Measurements from ENCODE around the gene RAB19.
A peak's percentile ranks its signal among the peaks of the same experiment; 100 is the strongest.
"Not testable (repeated sequence)": the region's sequence is repeated elsewhere in the genome, so short reads cannot be mapped to it uniquely, and the experiment has no call there.

RAB19 gene

GRCh38 chr7:140453273-140453672 is 49.4 kb downstream of the RAB19 start:
- Histone ChIP-seq H3K36me3 (ENCODE audit: control insufficient read depth in 2 of 2, insufficient read depth in 1 of 2, low read length in 2 of 2) (peaks cover 0 to 47% of the 10 kb centered on the region in 2 experiments; a peak in 1 of 3 replicates), H3K9me3 (ENCODE audit: control insufficient read depth, insufficient read depth, low read depth, low read length) (no peaks in the 10 kb centered on the region), H3K4me3 (ENCODE audit: low read depth, low read length) (no peak overlapping the region), H3K27ac (ENCODE audit: extremely low read depth, low read depth, low read length) (no peak overlapping the region), H3K4me1 (ENCODE audit: control insufficient read depth, insufficient read depth, low read length) (no peaks in the 10 kb centered on the region)
- ChIA-PET POLR2A (no interaction called here), CTCF (interaction anchor here (2.3 kb wide), 1 partner anchor 10 kb away, joined by 6 read pairs; no protein-coding TSS in a partner anchor)
- TF ChIP-seq ZNF785 (tag by site-specific recombination; IDR thresholded peaks at IDR 0.05), result no peak

- peaks cover 0 to 55% of the 10 kb centered on the region in 2 experiments; a peak in 1 of 3 replicates for H3K36me3 ChIP-seq (ENCODE audit: control insufficient read depth in 2 of 2, insufficient read depth in 1 of 2, low read length in 2 of 2)
- H3K27ac ChIP-seq (ENCODE audit: extremely low read depth, low read depth, low read length); H3K4me1 ChIP-seq (ENCODE audit: control insufficient read depth, insufficient read depth, low read length); POLR2A ChIA-PET; H3K4me3 ChIP-seq (ENCODE audit: low read depth, low read length); H3K9me3 ChIP-seq (ENCODE audit: control insufficient read depth, insufficient read depth, low read depth, low read length): not testable (repeated sequence)
- peak; percentile 62 for TF ChIP-seq ZNF600 (tag by site-specific recombination; IDR thresholded peaks at IDR 0.05)
- CTCF ChIA-PET, result interaction anchor here (0.6 to 2.3 kb wide), 2 partner anchors 10 to 111 kb away, joined by 4 to 6 read pairs; no protein-coding TSS in a partner anchor
Measured at GRCh38 chr7:140453785-140454656, 50.2 kb downstream of the RAB19 start.

DNA sequence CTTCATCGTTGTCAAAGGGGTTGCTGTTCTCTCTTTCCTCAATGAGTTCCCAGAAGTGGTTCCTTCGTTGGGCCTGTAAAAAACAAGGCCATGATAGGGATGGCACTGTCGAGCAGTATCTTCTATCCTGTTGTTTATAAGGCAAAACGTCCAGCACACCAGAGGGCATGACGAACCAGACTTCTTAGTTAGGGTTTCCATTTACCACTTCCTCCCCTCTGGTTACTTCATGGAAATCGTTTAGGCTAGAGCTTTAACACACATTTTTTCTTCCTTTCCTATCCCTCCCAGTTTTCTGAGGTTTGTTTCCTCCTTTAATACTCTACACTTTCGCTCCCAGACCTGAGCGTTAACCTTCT is 50.8 kb downstream of the RAB19 start:
- Histone ChIP-seq H3K36me3 (ENCODE audit: control insufficient read depth in 2 of 2, insufficient read depth in 1 of 2, low read length in 2 of 2) (peaks cover 0 to 61% of the 10 kb centered on the region in 2 experiments; a peak in 1 of 3 replicates), H3K4me3 (ENCODE audit: low read depth, low read length) (no peak overlapping the region), H3K27ac (ENCODE audit: extremely low read depth, low read depth, low read length) (no peak overlapping the region), H3K4me1 (ENCODE audit: control insufficient read depth, insufficient read depth, low read length) (no peaks in the 10 kb centered on the region), H3K9me3 (ENCODE audit: control insufficient read depth, insufficient read depth, low read depth, low read length) (no peaks in the 10 kb centered on the region)
- CTCF ChIA-PET, result interaction anchor here (0.6 to 3.1 kb wide), 2 partner anchors 11 to 111 kb away, joined by 4 to 15 read pairs; no protein-coding TSS in a partner anchor
- POLR2A ChIA-PET, result no interaction called here
- TF ChIP-seq HOXA7 (CRISPR knock-in tag; IDR thresholded peaks at IDR 0.05; ENCODE audit: borderline replicate concordance) (no peak), ZNF19 (tag by site-specific recombination; IDR thresholded peaks at IDR 0.05; ENCODE audit: low read depth) (no peak), SETDB1 (IDR thresholded peaks at IDR 0.05; ENCODE audit: insufficient read length, low read length) (no peak), ZNF280D (tag by site-specific recombination; IDR thresholded peaks at IDR 0.05) (no peak), GLIS2 (tag by site-specific recombination; IDR thresholded peaks at IDR 0.05) (no peak), ZNF768 (tag by site-specific recombination; IDR thresholded peaks at IDR 0.05) (no peak), ZNF155 (tag by site-specific recombination; IDR thresholded peaks at IDR 0.05) (no peak), ZNF76 (tag by site-specific recombination; IDR thresholded peaks at IDR 0.05; ENCODE audit: borderline replicate concordance, low read depth) (no peak), CTCF (tag by site-specific recombination; IDR thresholded peaks at IDR 0.05) (no peak), EGR2 (tag by site-specific recombination; IDR thresholded peaks at IDR 0.05; ENCODE audit: low read depth) (no peak), ZNF555 (tag by site-specific recombination; conservative IDR thresholded peaks at IDR 0.05) (no peak), SP3 (tag by site-specific recombination; IDR thresholded peaks at IDR 0.05) (no peak), ZNF157 (tag by site-specific recombination; IDR thresholded peaks at IDR 0.05) (no peak), ZBTB21 (tag by site-specific recombination; IDR thresholded peaks at IDR 0.05) (no peak), ZNF513 (tag by site-specific recombination; IDR thresholded peaks at IDR 0.05) (no peak), IKZF3 (tag by site-specific recombination; IDR thresholded peaks at IDR 0.05) (no peak)
- TF ChIP-seq, protein P1, sequence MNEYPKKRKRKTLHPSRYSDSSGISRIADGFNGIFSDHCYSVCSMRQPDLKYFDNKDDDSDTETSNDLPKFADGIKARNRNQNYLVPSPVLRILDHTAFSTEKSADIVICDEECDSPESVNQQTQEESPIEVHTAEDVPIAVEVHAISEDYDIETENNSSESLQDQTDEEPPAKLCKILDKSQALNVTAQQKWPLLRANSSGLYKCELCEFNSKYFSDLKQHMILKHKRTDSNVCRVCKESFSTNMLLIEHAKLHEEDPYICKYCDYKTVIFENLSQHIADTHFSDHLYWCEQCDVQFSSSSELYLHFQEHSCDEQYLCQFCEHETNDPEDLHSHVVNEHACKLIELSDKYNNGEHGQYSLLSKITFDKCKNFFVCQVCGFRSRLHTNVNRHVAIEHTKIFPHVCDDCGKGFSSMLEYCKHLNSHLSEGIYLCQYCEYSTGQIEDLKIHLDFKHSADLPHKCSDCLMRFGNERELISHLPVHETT (tag by site-specific recombination; IDR thresholded peaks at IDR 0.05), result no peak

All from HEK293 (cell line).